Lower lobe of right lung (tissue), 2 donors: ENCODE data around the gene TCN2. TPM values are rescaled to one million over a fixed set of nuclear protein-coding genes. Genes with fewer than 3 reads are reported as not detected.

Source experiments
- ATAC-seq, 2 donors: fragments of 200-7000 bp; cut with Tn5 transposase; one replicate each; pipeline ENCODE4 v1.9.1; 2020 to 2022; ENCODE audit warnings: mild to moderate bottlenecking in 2 of 2, moderate library complexity in 2 of 2
- DNase-seq: peaks from one replicate; pipeline ENCODE4 v3.0.0-alpha.2; 2020
- H3K27ac ChIP-seq: fragments of 200-600 bp; one replicate; pipeline ENCODE4 v1.8.0; 2022
- H3K27me3 ChIP-seq: fragments of 200-600 bp; one replicate; pipeline ENCODE4 v1.8.0; 2022; ENCODE audit warnings: low read depth
- H3K36me3 ChIP-seq: fragments of 200-600 bp; one replicate; pipeline ENCODE4 v1.8.0; 2022; ENCODE audit warnings: mild to moderate bottlenecking
- H3K4me1 ChIP-seq: fragments of 200-600 bp; one replicate; pipeline ENCODE4 v1.8.0; 2022
- H3K4me3 ChIP-seq: fragments of 200-600 bp; one replicate; pipeline ENCODE4 v1.8.0; 2022; ENCODE audit warnings: mild to moderate bottlenecking
- H3K9me3 ChIP-seq: fragments of 200-600 bp; one replicate; pipeline ENCODE4 v1.8.0; 2022
- CTCF ChIP-seq: fragments of 200-600 bp; IDR thresholded peaks from one replicate; pipeline ENCODE4 v1.8.0; 2022; ENCODE audit warnings: antibody characterized with exemption, mild to moderate bottlenecking
- intact Hi-C: fragments of 100-400 bp; cut with DNase I; formaldehyde crosslinking; loops from one replicate; pipeline ENCODE4 v1.11.0; 2022
- total RNA-seq: library from RNA; stranded (reverse); fragmentation: NEBNext Ultra II Directional; extraction: Animal tissue kit (Norgen Biotek cat#: 25700); gene quantifications from one replicate; pipeline ENCODE4 v1.2.1, GENCODE V29; 2021
- donor health status: DM: no; HTN: yes; CAD: no; lungs with severe emphysema.

The TCN2 gene
- total RNA-seq, 1 donor from 2014 or later: 44.2 TPM

GRCh38 chr22:30574095-30574981, 32.6 kb upstream of the TCN2 start, which contains the start of gene GAL3ST1:
TSS of gene GAL3ST1 (minus strand) at chr22:30574665. CDS start at chr22:30557392, 17,273 bp downstream.
- peak; percentile 51 to 66 for ATAC-seq
- no peaks in the 10 kb centered on the region for H3K9me3 ChIP-seq
- peak within 1 kb of the TSS; percentile 45 for H3K4me3 ChIP-seq
- no peak for TF ChIP-seq CTCF
- intact Hi-C loops: no loop called here
- peaks cover 5% of the 10 kb centered on the region for H3K4me1 ChIP-seq
- H3K27me3 ChIP-seq: no peaks in the 10 kb centered on the region
- DNase-seq: no peak
- peak within 1 kb of the TSS; percentile 46 for H3K27ac ChIP-seq
- H3K36me3 ChIP-seq: peaks cover 42% of the 10 kb centered on the region

GRCh38 chr22:30574997-30575671, 31.8 kb upstream of the TCN2 start:
- Histone ChIP-seq H3K36me3 (peaks cover 50% of the 10 kb centered on the region), H3K27me3 (no peaks in the 10 kb centered on the region), H3K27ac (peak overlapping the region; percentile 46), H3K9me3 (no peaks in the 10 kb centered on the region), H3K4me3 (peak overlapping the region; percentile 21), H3K4me1 (peaks cover 5% of the 10 kb centered on the region)
- ATAC-seq (peak; percentile 23 to 64), DNase-seq (no peak)
- no peak for TF ChIP-seq CTCF
- intact Hi-C loops: no loop called here

GRCh38 chr22:30575859-30576258, 31.1 kb upstream of the TCN2 start:
- Histone ChIP-seq H3K4me3 (no peak overlapping the region), H3K36me3 (peaks cover 57% of the 10 kb centered on the region), H3K27ac (no peak overlapping the region), H3K9me3 (no peaks in the 10 kb centered on the region), H3K27me3 (no peaks in the 10 kb centered on the region), H3K4me1 (peaks cover 5% of the 10 kb centered on the region)
- DNase-seq: no peak
- intact Hi-C loops: no loop called here
- no peak for TF ChIP-seq CTCF
- no peak for ATAC-seq

- peaks cover 84% of the 10 kb centered on the region for H3K36me3 ChIP-seq
- H3K9me3 ChIP-seq: no peaks in the 10 kb centered on the region
- H3K4me1 ChIP-seq: peaks cover 5% of the 10 kb centered on the region
- TF ChIP-seq CTCF: no peak
- no peak overlapping the region for H3K4me3 ChIP-seq
- no peak for ATAC-seq
- intact Hi-C loops: no loop called here
- H3K27ac ChIP-seq: no peak overlapping the region
- H3K27me3 ChIP-seq: no peaks in the 10 kb centered on the region
- DNase-seq: no peak
These were observed 28.5 kb upstream of the TCN2 start for GRCh38 chr22:30578481-30578880.

GRCh38 chr22:30580896-30581295, 26.1 kb upstream of the TCN2 start:
- no peak overlapping the region for H3K27ac ChIP-seq
- H3K36me3 ChIP-seq: peaks cover 100% of the 10 kb centered on the region
- intact Hi-C loops: no loop called here
- no peak overlapping the region for H3K4me3 ChIP-seq
- no peaks in the 10 kb centered on the region for H3K9me3 ChIP-seq
- no peak for DNase-seq
- no peak for ATAC-seq
- H3K4me1 ChIP-seq: no peaks in the 10 kb centered on the region
- H3K27me3 ChIP-seq: no peaks in the 10 kb centered on the region
- no peak for TF ChIP-seq CTCF
